BJ (cell line): ENCODE data around the gene CPSF4. TPM values are rescaled to one million over a fixed set of nuclear protein-coding genes. Genes with fewer than 3 reads are reported as not detected.

ENCODE experiments used
- CTCF ChIA-PET: fragments of 350-600 bp; formaldehyde crosslinking; extraction: SDS; loops from one replicate; lab custom pipeline; 2021; ENCODE audit warnings: antibody characterized with exemption, inconsistent platforms; lab: Yijun Ruan, JAX
- POLR2A ChIA-PET: fragments of 300-600 bp; sonication (Branson Sonifier 250); formaldehyde crosslinking; extraction: SDS; loops from one replicate; lab custom pipeline; 2021; ENCODE audit warnings: antibody characterized with exemption; lab: Charles Lee
- DNase-seq: peaks from one replicate; pipeline ENCODE4 v3.0.0-alpha.2; 2011; ENCODE audit warnings: low read depth
- H3K27me3 ChIP-seq: 2 replicates; pipeline ENCODE4 v1.6.0; 2011; ENCODE audit warnings: low read length; ENCODE audit not compliant: control insufficient read depth, insufficient read depth
- H3K36me3 ChIP-seq: 2 replicates; pipeline ENCODE4 v1.5.1; 2011; ENCODE audit warnings: low read length; ENCODE audit not compliant: control insufficient read depth, insufficient read depth
- H3K4me3 ChIP-seq: 2 replicates; pipeline ENCODE4 v1.5.1; 2011; ENCODE audit warnings: low read depth, mild to moderate bottlenecking, control low read depth, low read length
- polyA plus RNA-seq: library from polyadenylated mRNA; depleted of rRNA; stranded (reverse); fragments of >200 nt; gene quantifications from 2 replicates; pipeline ENCODE4 v1.2.3, GENCODE V29; 2011
- TF ChIP-seq, protein P1 (sequence below): IDR thresholded peaks from 2 replicates; pipeline ENCODE4 v1.5.1; 2011; ENCODE audit warnings: low read depth, mild to moderate bottlenecking, control low read depth, inconsistent platforms, low read length, moderate library complexity; ENCODE audit not compliant: insufficient read depth

CPSF4 gene
- polyA plus RNA-seq, 1 experiment = 40.1 TPM

DNA sequence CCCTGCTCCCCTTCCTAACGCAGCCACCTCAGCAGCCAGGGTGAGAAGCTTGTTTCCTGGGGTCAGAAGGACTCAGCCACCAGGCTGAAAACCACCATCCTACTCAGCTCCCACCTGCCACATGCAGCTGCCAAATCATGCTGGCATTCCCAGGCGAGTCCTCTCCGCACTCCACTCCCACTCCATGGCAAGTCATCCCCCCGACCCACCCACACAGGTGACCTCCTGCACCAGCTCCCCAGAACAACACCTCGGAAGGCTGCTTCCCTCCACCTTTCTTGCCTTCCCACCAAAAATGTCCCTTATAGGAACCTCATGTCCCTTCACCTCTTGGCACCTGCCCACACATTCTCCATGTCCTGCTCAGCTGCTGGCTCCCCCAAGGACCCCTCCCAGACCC lies 35.0 kb upstream of the CPSF4 start:
- TF ChIP-seq, protein P1, sequence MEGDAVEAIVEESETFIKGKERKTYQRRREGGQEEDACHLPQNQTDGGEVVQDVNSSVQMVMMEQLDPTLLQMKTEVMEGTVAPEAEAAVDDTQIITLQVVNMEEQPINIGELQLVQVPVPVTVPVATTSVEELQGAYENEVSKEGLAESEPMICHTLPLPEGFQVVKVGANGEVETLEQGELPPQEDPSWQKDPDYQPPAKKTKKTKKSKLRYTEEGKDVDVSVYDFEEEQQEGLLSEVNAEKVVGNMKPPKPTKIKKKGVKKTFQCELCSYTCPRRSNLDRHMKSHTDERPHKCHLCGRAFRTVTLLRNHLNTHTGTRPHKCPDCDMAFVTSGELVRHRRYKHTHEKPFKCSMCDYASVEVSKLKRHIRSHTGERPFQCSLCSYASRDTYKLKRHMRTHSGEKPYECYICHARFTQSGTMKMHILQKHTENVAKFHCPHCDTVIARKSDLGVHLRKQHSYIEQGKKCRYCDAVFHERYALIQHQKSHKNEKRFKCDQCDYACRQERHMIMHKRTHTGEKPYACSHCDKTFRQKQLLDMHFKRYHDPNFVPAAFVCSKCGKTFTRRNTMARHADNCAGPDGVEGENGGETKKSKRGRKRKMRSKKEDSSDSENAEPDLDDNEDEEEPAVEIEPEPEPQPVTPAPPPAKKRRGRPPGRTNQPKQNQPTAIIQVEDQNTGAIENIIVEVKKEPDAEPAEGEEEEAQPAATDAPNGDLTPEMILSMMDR = no peak
- POLR2A ChIA-PET = interaction anchor here (0.5 kb wide), 1 partner anchor 36 kb away, joined by 14 read pairs; no protein-coding TSS in a partner anchor
- H3K4me3 ChIP-seq = no peak overlapping the region
- no peaks in the 10 kb centered on the region for H3K27me3 ChIP-seq
- peaks cover 26% of the 10 kb centered on the region for H3K36me3 ChIP-seq
- CTCF ChIA-PET = interaction anchor here (2.2 kb wide), 1 partner anchor 11 kb away, joined by 7 read pairs; no protein-coding TSS in a partner anchor
- no peak for DNase-seq

DNA sequence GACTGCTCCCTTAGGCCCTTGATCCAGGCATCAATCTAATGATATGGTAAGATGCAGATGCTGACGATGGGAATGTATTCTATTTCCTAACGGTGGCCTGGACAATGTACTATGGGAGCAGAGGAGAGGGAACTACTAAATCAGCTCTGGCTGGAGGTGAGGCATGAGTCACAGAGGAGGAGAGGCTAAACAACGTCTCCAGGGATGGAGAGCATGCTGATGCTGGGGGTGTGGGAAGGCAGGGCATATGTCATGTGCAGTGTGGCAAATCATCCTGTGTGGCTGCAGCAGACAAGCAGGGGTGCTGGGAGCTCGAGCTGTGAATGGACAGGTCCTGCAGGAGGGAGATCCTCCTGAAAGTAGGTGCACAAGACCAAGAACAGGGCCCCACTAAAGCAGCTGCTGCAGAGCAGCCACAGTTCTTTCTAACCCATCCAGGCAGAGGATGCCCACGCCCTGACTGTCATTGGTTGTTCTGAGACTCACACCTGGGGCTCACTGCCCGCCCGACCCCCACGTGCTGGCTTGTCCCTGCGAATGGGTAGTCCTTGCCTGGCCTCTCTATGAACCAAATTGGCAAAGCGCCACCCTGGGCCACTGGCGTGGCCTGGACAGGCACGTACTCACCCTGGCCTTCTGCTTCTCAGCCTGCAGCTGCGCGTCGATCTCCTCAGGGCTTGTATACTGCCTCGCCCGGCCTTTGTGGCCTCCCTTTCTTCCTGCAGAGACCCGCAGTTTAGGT lies 34.3 kb upstream of the CPSF4 start:
- POLR2A ChIA-PET = no interaction called here
- no peak overlapping the region for H3K4me3 ChIP-seq
- DNase-seq = no peak
- H3K36me3 ChIP-seq = peaks cover 23% of the 10 kb centered on the region
- TF ChIP-seq, protein P1 = no peak
- no peaks in the 10 kb centered on the region for H3K27me3 ChIP-seq
- CTCF ChIA-PET = interaction anchor here (2.2 kb wide), 1 partner anchor 12 kb away, joined by 7 read pairs; no protein-coding TSS in a partner anchor

DNA sequence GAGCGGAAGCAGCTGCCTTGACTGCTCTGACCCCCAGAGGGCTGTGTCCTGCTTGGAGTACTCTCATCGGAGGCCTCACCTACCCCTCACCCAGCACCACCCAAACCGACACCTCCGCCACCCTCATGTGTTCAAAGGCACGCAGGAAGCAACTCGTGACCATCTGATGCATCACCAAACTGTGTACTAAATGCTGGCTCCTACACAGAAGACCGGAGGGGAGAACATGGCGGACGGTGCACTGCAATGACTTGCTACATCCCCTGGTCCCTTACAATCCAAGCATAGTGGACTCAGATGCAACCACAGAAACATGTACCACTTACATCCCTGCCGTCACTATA lies 33.8 kb upstream of the CPSF4 start:
- CTCF ChIA-PET = no interaction called here
- TF ChIP-seq, protein P1 = no peak

DNA sequence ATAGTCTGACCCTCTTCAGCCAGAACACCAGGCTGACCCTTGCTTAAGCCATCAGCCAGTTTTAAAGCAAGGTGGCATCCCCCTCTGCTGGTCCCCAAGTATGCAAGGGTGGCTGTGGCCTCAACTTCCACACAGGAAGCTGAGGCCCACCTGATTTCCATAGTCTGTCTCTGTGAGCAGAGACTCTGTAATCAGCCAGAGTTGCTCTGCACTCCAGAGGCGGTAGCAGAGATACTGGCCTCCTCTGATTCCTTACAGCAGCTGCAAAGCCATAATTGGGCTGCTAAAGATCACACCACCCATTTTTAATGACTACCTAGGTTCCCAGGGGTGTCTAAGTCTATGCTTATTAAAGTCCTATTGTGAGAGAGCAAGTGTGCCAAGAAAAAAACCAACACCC lies 32.2 kb upstream of the CPSF4 start:
- CTCF ChIA-PET = interaction anchor here (1.0 to 1.3 kb wide), 2 partner anchors 13 to 34 kb away, joined by 3 to 4 read pairs; no protein-coding TSS in a partner anchor
- Histone ChIP-seq H3K4me3 (no peak overlapping the region), H3K36me3 (peaks cover 17% of the 10 kb centered on the region), H3K27me3 (no peaks in the 10 kb centered on the region)
- POLR2A ChIA-PET = no interaction called here
- no peak for DNase-seq
- TF ChIP-seq, protein P1 = no peak

More for the DNA sequence above, 33.8 kb upstream of the CPSF4 start:
- Histone ChIP-seq H3K36me3 (peaks cover 17% of the 10 kb centered on the region), H3K4me3 (no peak overlapping the region), H3K27me3 (no peaks in the 10 kb centered on the region)
- no peak for DNase-seq
- POLR2A ChIA-PET = interaction anchor here (0.6 kb wide), 1 partner anchor 11 kb away, joined by 4 read pairs; no protein-coding TSS in a partner anchor

DNA sequence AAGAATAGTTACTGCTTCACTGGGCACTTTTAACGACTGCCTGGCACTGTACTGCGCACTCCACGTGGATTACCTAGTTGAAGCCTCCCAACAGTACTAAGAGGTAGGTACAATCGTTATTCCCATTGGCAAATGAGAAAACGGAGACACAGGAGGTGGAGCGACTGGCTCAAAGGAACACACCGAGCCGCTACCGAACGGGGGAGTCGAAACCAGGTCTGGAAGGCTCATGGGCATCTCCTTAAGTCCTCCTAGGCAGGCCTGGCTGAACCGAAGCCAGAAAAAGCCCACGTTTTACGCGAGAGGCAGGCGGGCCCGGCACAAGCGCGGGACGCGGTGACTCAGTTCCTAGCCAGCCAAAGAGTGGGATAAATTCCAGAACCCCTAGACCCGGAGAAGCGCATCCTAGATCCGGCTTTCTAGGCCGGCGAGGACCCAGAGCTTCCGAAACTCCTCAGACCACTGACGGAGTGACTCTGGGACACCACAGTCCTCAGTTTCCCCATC lies 30.8 kb upstream of the CPSF4 start:
- TF ChIP-seq, protein P1 = no peak
- DNase-seq = peak; percentile 28
- Histone ChIP-seq H3K4me3 (peak overlapping the region; percentile 67), H3K36me3 (peaks cover 15% of the 10 kb centered on the region), H3K27me3 (no peaks in the 10 kb centered on the region)
- ChIA-PET POLR2A (no interaction called here), CTCF (interaction anchor here (1.2 to 1.4 kb wide), 4 partner anchors 15 to 100 kb away, joined by 3 to 6 read pairs (median 4); no protein-coding TSS in a partner anchor)
